Mammary microvascular endothelial cell (primary cell): ENCODE data around the gene SLC24A5. TPM values are rescaled to one million over a fixed set of nuclear protein-coding genes. Genes with fewer than 3 reads are reported as not detected.

Experiments used
- total RNA-seq: library from RNA; depleted of rRNA; stranded (reverse); fragments of >200 nt; gene quantifications from 2 replicates; pipeline ENCODE4 v1.2.3, GENCODE V29; 2015

SLC24A5 gene
- total RNA-seq: not detected in 2 replicates

DNA sequence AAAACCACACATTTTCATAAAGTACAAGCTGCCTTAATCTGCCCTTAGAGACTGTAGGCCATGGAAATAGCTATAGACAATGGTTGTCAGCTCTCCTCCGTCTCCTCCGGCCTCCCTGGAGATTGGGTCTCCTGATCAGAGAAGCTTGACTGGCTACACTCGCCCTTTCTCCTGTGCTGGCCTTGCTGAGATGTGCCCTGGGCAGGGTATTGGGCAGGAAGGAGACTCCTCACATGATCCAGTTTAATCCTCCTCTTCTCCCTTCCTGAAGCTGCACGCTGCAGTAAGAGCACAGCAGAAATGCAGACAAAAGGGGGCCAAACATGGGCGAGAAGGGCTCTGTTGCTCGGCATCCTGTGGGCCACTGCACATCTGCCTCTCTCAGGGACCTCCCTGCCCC lies at the start of gene SLC24A5:
TSS of gene SLC24A5 (plus strand) at position 246 of the 400 bp plus-strand sequence. CDS start at position 301, 55 bp downstream.

DNA sequence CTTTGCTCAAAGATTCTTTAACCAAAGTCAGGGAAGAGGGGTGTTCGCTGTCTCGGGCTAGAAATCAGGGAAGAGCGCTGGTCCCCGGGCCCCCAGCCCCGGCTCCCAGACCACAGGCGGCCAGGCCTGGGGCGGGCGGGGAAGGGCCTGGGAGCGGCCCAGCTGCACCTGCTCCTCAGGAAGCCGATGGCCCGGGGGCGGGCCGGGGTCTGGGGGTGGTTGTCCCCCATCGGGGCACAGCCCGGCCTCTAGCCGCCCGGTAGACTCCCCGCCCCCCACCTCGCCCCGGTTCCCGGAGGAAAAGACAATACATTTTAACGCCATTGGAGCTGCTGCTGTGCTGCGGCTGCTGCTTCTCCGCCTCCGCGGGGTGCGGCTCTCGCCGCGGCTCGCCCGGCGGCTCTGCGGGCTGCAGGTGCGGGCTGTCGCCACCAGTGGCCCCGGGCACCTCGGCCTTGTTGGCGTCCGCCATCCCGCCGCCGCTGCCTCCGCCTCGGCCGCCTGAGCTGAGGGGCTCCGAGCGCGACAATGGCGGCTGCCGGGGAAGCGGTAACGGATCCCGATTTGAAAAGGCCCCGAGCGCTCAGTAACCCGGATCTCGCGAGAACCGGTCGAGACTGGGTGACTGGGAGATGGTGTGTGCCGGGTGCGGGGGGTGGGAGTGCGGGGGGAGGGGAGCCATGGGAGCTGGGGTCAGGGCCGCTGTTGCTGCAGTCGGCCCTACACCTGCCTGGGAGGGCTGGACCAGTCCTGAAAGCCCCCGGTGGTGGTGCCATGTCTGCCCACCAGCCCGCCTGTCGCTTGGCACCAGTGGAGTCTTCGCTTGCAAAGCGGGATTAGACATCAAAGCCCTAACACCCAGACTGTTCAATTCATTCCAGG lies 57.2 kb downstream of the SLC24A5 start, which contains the start of gene MYEF2:
TSS of gene MYEF2 (minus strand) at position 530 of the 882 bp plus-strand sequence. CDS start at position 472, 58 bp downstream.

GRCh38 chr15:48191574-48192225 lies 70.9 kb downstream of the SLC24A5 start, which contains the start of gene CTXN2:
CTXN2 (plus strand) TSS chr15:48191665; CDS start chr15:48201301, 9,636 bp downstream.

Other genes starting within 250 kb of the SLC24A5 start
- 17.7 and 25.2 TPM in 2 replicates for gene MYEF2, start 57.3 kb downstream of the SLC24A5 start, total RNA-seq
- gene CTXN2, start 70.7 kb downstream of the SLC24A5 start, total RNA-seq: not detected in 2 replicates
- not detected in 2 replicates for gene SLC12A1, start 85.3 kb downstream of the SLC24A5 start, total RNA-seq
- 99.5 and 128 TPM in 2 replicates for gene DUT, start 210.4 kb downstream of the SLC24A5 start, total RNA-seq